Stromal cell of bone marrow (primary cell): ENCODE measurements around the gene ZNF502.

Experiments used
- DNase-seq: peaks from one replicate; pipeline ENCODE4 v3.0.0-alpha.2; 2012; ENCODE audit warnings: low read depth

The ZNF502 gene

DNA sequence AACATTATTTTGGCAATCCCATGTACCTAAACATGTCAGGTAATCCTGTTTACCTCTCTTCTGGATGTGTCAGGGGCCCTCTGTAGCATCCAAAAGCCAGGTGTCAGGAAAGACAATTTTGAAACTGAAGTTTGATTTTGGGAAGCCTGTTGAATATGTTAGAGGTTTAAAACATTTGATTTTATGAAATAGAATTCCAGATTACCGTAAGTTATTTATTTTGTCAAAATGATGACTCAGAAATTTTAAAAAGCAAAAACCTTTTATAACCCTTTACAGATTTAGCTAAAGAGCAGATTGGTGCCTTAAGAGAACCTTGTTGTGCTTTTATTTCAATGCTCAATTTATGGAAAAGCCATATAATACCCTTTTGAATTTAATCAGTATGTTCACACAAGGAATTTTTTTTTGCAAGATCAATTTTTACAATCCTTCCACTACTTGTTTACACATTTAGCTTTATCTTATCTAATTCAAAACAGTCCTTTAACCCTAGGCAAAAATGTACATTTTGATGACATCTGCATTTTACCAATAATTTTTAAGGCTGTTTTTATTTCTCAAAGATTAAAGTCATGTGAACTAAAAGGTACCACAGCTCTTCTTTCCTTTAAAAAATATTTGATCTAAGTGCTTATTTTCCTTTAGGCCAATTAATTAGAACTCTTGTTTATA, 59.1 kb downstream of the ZNF502 start:
- DNase-seq: no peak

DNA sequence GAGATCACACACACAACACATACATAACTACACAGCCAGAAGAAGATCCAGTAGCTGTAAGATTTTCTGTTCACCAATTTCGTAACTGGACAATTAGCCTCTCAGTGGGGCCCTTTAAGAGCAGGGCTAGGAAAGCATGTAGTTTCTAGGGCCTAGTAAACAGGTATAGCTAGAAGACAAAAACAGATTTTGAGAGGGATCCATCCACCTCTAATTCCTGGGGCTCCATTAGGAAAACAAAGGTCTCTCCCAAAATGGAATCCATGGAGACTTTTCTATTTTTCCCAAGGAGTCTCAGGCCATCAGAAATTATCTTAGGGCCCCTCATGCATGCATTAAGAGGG, 59.6 kb downstream of the ZNF502 start:
- DNase-seq: no peak
